ENCODE data around the gene NCAPH2. TPM values are rescaled to one million over a fixed set of nuclear protein-coding genes. Genes with fewer than 3 reads are reported as not detected.

NCAPH2 gene
- total and polyA plus RNA-seq, 8 donors = 41.6 to 52.9 (median 45.1) TPM

GRCh38 chr22:50467341-50467740 lies 40.7 kb upstream of the NCAPH2 start:
- Histone ChIP-seq H3K4me3 (no peak overlapping the region), H3K9me3 (no peaks in the 10 kb centered on the region), H3K27me3 (no peaks in the 10 kb centered on the region), H3K4me1 (peaks cover 16 to 33% of the 10 kb centered on the region in 2 donors), H3K36me3 (peaks cover 0 to 60% of the 10 kb centered on the region in 2 donors), H3K27ac (no peak overlapping the region)
- intact Hi-C loops (cut with DNase I) = no loop called here
- DNase-seq (peak in 1 of 4 donors; percentile 68), ATAC-seq (no peak)
- TF ChIP-seq CTCF (IDR thresholded peaks at IDR 0.05) = no peak

GRCh38 chr22:50467773-50468440 lies 40.1 kb upstream of the NCAPH2 start:
- no peak for TF ChIP-seq CTCF (IDR thresholded peaks at IDR 0.05)
- Histone ChIP-seq H3K36me3 (peaks cover 0 to 54% of the 10 kb centered on the region in 2 donors), H3K4me3 (no peak overlapping the region), H3K4me1 (peaks cover 21 to 39% of the 10 kb centered on the region in 2 donors), H3K27ac (no peak overlapping the region), H3K9me3 (no peaks in the 10 kb centered on the region), H3K27me3 (no peaks in the 10 kb centered on the region)
- DNase-seq (no peak), ATAC-seq (no peak)
- intact Hi-C loops (cut with DNase I) = no loop called here

- H3K4me1 ChIP-seq = peaks cover 28 to 46% of the 10 kb centered on the region in 2 donors
- TF ChIP-seq CTCF (IDR thresholded peaks at IDR 0.05) = no peak
Observed at GRCh38 chr22:50468626-50469025, 39.4 kb upstream of the NCAPH2 start.

GRCh38 chr22:50469377-50470305 lies 38.4 kb upstream of the NCAPH2 start:
- TF ChIP-seq CTCF (IDR thresholded peaks at IDR 0.05) = no peak
- Histone ChIP-seq H3K27ac (peak overlapping the region in 1 of 2 donors; percentile 34), H3K36me3 (peaks cover 0 to 37% of the 10 kb centered on the region in 2 donors), H3K9me3 (no peaks in the 10 kb centered on the region), H3K4me1 (peaks cover 33 to 53% of the 10 kb centered on the region in 2 donors), H3K27me3 (no peaks in the 10 kb centered on the region), H3K4me3 (peak overlapping the region in 1 of 2 donors; percentile 2)
- intact Hi-C loops (cut with DNase I) = no loop called here
- ATAC-seq (peak; percentile 77), DNase-seq (peak in 3 of 4 donors; percentile 44 to 87 (median 85))

More at GRCh38 chr22:50468626-50469025, 39.4 kb upstream of the NCAPH2 start:
- Histone ChIP-seq H3K36me3 (peaks cover 0 to 47% of the 10 kb centered on the region in 2 donors), H3K9me3 (no peaks in the 10 kb centered on the region), H3K4me3 (no peak overlapping the region), H3K27me3 (no peaks in the 10 kb centered on the region), H3K27ac (no peak overlapping the region)
- no peak for DNase-seq
- intact Hi-C loops (cut with DNase I) = no loop called here
- no peak for ATAC-seq

GRCh38 chr22:50470491-50470890 lies 37.5 kb upstream of the NCAPH2 start:
- Histone ChIP-seq H3K9me3 (no peaks in the 10 kb centered on the region), H3K4me3 (no peak overlapping the region), H3K36me3 (peaks cover 0 to 28% of the 10 kb centered on the region in 2 donors), H3K4me1 (peaks cover 36 to 57% of the 10 kb centered on the region in 2 donors), H3K27ac (peak overlapping the region in 1 of 2 donors; percentile 3), H3K27me3 (no peaks in the 10 kb centered on the region)
- no peak for TF ChIP-seq CTCF (IDR thresholded peaks at IDR 0.05)
- DNase-seq (no peak), ATAC-seq (no peak)
- intact Hi-C loops (cut with DNase I) = no loop called here

Data from left lung (tissue), 10 donors.